Measurements from ENCODE around the gene RNF213.
"Not testable (repeated sequence)": the region's sequence is repeated elsewhere in the genome, so short reads cannot be mapped to it uniquely, and the experiment has no call there.

The RNF213 gene

DNA sequence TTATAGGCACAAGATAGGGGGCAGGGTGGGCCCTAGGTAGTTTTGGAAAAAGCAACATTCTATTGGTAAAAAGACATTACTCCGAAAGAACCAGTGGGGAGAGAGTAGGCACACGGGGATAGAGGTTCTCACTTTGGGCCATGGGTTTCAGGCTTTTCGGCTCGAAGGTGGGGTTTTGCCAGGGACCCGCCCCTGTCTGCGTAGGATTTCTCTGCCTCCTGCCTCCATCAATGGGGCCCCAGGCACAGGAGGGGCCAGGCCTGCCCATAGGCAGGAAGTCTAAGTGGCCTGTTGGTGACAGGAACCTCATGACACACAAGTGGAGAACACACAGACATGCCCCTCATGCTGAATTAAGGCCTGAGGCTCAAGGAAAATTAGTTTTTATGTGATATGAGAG lies 57.5 kb downstream of the RNF213 start:
- ATAC-seq (no peak), DNase-seq (no peak)

DNA sequence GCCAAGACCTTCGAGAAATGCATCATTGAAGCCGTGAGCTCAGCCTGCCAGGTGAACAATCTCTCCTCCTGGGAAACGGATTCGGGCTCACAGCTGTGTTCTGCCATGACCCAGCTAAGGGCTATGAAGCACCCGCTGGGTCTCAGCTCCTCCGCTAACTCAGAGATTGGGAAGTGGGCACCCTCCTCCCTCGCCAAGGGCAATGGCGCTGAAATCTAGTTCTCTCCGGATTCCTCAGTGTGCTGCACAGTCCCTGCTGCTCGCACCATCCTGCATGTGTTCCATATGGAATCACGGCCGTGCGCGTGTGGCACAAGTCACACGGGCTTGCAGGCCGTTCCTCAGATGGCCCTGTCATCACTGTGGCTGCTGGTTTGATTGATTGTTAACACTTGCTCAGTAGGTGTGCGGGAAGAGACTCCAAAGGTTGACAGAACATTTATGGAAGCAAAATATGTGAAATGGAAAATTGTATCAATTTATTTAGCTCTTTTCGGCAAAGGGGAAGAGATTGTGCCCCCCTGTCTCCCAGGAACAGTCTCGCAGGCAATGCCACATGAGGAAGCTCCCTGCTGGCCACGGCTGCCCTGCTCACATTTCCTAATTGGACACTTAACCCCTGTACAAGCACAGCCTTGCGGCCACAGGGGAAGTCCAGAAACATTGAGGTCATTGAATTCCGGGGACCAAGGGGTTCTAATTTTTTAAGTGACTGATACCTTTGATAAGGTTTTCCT lies 58.8 kb downstream of the RNF213 start:
- ATAC-seq: no peak
- DNase-seq: no peak

DNA sequence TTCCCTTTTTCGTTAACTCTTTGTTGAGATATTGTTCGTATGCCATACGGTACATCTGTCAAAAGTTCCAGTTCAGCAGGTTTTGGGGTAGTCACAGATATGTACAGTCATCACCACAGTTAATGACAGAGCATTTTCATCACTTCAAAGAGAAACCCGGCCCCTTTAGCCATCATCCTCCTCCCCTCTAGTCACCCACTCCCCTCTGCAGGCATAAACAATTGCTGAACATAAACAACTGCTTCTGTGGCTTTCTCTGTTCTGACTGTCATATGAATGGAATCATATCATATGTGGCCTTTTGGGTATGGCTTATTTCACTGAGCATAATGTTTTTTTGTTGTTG lies 59.3 kb downstream of the RNF213 start:
- no peak for DNase-seq
- ATAC-seq: no peak

DNA sequence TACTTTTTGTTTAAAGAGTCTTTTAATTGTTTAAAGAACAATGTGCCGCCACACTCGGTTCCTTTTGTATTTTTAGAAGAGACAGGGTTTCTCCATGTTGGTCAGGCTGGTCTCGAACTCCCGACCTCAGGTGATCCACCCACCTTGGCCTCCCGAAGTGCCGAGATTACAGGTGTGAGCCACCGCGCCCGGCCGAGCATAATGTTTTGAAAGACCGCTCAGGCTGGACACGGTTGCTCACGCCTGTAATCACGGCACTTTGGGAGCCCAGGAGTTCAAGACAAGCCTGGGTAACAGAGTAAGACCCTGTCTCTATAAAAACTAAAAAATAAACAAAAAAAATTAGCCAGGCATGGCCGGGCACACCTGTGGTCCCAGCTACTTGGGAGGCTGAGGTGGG lies 59.8 kb downstream of the RNF213 start:
- DNase-seq (no peak), ATAC-seq (no peak)

DNA sequence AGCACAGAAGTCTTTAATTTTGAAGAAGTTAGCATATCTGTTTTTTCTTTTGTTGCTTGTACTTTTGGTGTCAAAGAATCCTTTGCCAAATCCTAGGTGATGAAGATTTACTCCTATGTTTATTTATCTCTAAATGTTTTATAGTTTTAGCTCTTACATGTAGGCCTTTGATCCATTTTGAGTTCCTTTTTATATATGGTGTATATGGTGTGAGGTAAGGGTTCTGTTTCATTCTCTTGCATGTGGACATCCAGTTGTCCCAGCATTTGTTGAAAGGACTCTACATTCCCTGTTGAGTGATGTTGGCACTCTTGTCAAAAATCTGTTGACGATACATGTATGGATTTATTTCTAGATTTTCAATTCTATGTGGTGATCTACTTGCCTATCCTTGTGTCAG lies 62.2 kb downstream of the RNF213 start:
- DNase-seq (no peak), ATAC-seq (no peak)

DNA sequence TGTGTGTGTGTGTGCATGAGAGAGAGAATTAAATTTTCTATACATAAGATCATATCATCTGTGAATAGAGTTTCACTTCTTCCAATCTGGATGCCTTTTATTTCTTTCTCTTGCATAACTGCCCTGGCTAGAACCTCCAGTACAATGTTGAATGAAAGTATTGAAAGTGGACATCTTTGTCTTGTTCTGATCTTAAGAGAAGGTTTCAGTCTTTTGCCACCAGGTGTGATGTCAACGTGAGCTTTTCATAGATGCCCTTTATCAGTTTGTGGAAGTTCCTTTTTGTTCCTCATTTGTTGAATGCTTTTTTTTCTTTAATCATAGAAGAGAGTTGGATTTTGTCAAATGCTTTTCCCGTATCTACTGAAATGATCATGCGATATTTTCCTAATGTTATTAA lies 63.3 kb downstream of the RNF213 start:
- ATAC-seq (no peak), DNase-seq (no peak)

DNA sequence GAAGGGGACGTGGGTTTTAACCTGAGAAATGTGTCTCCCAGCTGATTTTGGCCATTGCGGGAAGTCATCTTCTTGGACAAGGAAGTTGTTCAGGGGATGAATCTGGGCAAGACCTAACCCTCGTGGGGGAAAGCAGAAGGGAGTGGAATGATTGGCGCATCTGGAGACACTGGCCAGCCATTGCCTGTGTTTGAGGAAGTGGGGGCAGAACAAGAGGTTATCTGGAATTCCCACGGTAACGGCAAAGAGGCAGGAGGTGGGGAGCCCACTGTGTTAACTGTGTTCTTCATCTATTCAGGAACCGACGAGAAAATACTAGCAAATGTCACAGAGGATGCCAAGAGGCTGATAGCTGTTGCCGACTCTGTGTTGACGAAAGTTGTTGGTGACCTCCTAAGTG lies 66.9 kb downstream of the RNF213 start:
- DNase-seq: no peak
- no peak for ATAC-seq

DNA sequence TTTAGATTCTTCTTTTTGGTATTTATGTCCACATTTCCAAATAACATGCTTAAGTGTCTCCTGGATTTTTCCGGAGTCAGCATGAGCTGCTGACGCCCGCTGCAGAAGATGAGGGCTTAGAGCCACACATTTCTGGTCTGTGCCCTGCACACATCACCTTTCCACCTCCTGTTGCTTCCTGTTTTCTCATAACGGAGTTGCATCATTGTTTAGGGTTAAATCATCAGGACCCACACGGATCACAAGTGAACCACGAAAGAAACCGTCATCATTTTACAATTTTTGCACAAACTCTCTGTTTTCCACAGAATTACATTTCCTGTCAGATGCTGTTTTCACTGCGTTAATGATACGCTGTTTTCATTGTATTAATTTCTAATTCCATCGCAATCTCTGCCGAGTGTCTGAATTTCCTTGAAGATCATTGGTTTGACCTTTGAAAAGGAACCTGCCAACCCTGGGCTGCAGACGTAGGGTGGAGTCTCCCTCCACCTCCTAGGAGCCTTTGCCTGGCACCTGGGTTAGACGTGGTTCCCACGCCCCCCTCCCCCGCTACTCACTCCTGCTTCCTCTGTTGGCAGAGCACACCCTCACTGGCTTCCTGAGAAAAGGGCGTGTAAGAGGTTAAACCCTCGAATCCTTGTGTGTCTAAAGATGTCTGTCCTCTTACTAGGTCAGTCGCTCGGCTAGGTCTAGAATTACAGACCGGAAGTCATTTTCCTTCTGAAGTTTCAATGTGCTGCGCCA lies 68.2 kb downstream of the RNF213 start:
- ATAC-seq: no peak
- no peak for DNase-seq

DNA sequence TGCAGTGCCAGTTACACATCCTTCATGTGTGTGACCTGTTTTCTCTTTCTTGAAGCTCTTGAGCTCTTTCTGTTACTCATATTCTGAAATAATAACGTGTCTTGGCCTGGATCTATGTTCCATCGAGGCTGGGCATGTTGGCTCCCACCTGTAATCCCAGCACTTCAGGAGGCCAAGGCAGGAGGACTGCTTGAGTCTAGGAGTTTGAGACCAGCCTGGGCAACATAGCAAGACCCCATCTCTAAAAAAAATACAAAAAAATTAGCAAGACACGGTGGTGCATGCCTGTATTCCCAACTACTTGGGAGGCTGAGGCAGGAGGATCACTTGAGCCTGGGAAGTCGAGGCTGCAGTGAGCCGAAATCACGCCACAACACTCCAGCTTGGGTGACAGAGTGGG lies 68.8 kb downstream of the RNF213 start:
- not testable (repeated sequence) for ATAC-seq, DNase-seq

DNA sequence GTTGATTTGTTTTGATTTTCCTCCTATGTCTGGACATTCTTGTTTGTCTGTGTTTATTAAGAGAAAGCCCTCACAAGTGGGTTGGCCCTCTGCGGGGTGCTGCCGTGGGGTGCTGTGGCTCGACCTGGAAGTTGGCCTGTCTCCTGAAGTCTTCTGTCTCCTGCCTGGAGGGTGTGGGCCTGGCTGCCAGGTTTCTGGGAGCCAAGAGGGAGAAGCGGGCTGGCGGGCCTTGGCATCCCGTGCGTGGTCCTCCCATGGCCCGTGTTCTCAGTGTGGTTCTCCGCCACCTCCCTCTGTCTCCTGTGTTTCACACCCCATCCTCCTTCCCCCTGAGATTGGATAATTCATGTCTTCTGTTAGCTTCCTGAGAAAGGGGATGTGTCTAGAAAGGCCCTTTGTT lies 69.6 kb downstream of the RNF213 start:
- ATAC-seq (no peak), DNase-seq (no peak)

DNA sequence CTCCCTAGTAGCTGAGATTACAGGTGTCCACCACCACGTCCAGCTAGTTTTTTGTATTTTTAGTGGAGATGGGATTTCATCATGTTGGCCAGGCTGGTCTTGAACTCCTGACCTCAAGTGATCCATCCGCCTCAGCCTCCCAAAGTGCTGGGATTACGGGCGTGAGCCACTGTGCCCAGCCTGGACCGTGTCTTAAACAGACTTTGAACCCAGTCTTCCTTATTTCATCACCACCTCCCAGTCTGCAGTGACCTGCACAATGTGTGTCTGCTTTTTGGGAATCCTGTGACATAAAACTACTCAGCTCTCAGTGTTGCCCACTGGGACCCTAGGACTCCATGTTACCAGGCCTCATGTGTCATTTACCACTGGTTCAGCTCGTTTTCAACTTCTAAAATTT lies 70.3 kb downstream of the RNF213 start:
- DNase-seq, ATAC-seq: not testable (repeated sequence)

DNA sequence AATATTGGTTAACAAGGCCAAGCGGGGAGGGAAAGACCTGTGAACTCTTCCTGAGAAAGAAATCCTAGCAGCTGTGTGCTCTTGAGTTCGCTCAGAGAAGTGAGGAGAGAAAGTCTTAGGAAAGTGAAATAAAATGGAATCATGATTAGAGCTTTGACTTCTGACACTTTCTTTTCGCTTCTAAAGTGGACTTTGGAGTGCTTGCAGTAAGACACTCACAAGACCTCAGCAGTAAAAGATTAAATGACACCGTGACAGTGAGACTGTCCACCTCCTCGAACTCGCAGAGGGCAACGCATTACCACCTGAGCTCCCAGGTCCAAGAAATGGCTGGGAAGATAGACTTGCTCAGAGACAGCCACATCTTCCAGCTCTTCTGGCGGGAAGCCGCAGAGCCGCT lies 71.2 kb downstream of the RNF213 start:
- ATAC-seq: no peak
- DNase-seq: no peak

DNA sequence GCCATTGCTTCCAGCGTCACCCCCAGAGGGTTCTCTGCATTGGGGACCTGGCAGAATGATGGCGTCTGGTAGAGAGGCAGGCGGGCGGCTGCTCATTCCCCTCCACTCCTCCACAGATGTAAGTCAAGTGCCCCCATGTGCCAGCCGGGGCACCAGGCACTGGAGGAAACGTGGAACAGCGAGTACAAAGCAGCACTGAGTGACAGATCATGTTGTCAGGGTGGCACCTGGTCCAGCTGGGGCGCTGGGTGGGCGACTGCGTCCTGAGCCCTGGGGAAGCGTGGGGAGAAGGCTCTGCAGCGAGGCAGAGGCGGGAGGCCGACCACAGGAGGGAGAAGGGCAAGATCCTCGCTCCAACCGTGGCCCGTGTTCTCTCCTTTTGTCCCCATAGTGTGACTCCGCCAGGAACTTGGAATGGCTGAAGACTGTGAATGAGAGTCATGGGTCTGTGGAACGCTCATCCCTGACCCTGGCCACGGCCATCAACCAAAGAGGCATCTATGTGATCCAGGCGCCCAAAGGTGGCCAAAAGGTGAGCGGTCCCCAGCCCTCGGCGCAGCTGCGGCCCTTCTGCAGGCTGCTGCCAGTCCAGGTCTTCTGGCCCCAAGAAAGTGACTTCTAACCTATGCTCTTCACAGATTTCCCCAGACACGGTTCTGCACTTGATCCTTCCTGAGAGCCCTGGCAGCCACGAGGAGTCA lies 76.7 kb downstream of the RNF213 start:
- ATAC-seq (no peak), DNase-seq (no peak)

DNA sequence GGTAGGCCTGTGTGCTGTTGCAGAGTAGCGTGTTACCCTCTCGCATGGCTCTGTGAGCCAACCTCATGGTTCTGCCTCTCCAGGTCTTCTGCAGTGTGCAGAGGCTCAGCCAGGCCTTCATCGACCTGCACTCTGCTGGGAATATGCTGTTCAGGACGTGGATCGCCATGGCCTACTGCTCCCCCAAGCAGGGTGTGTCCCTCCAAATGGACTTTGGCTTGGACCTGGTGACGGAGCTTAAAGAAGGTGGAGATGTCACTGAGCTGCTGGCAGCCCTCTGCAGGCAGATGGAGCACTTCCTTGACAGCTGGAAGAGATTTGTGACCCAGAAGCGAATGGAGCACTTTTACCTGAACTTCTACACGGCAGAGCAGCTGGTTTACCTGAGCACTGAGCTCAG lies 78.5 kb downstream of the RNF213 start:
- no peak for ATAC-seq
- DNase-seq: no peak

DNA sequence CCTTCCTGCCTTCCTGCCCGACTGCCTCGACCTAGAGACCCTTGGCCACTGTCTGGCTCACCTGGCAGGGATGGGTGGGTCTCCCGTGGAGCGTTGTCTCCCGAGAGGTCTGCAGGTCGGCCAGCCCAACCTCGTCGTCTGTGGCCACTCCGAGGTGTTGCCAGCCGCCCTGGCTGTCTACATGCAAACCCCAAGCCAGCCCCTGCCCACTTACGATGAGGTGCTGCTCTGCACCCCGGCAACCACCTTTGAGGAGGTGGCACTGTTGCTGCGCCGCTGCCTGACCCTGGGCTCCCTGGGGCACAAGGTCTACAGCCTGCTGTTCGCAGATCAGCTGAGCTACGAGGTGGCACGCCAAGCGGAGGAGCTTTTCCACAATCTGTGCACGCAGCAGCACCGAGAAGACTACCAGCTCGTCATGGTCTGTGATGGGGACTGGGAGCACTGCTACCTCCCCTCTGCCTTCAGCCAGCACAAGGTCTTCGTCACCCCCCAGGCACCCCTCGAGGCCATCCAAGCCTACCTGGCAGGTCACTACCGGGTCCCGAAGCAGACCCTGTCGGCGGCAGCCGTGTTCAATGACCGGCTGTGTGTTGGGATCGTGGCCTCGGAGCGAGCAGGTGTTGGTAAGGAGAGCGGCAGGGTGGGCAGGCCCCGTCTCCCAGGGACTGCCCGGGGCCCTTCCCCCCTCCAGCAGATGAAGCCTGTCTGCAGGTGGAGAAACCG lies 79.2 kb downstream of the RNF213 start:
- peak; percentile 43 for ATAC-seq
- no peak for DNase-seq

DNA sequence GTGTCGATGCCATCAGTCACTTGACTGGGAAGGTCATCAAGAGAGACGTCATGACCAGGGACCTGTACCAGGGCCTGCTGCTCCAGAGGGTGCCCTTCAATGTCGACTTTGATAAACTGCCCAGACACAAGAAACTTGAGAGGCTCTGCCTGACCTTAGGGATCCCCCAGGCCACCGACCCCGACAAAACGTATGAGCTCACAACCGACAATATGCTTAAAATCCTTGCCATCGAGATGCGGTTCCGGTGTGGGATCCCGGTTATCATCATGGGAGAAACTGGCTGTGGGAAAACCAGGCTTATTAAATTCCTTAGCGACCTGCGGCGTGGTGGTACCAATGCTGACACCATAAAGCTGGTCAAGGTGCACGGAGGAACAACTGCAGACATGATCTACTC lies 84.7 kb downstream of the RNF213 start:
- no peak for ATAC-seq
- DNase-seq: no peak

DNA sequence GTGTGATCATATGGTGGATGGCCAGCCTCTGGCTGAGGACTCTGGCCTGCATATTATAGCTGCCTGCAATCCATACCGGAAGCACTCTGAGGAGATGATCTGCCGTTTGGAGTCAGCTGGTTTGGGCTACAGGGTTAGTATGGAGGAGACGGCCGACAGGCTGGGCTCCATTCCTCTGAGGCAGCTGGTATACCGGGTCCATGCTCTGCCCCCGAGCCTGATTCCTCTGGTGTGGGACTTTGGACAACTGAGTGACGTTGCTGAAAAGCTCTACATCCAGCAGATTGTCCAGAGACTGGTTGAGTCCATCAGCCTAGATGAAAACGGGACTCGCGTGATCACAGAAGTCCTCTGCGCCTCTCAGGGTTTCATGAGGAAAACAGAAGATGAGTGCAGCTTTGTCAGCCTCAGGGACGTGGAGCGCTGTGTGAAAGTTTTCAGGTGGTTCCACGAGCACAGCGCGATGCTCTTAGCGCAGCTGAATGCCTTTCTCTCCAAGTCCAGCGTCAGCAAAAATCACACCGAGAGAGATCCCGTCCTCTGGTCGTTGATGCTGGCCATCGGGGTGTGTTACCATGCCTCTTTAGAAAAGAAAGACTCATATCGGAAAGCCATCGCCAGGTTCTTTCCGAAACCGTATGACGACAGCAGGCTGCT lies 85.3 kb downstream of the RNF213 start:
- ATAC-seq: no peak
- DNase-seq: no peak

DNA sequence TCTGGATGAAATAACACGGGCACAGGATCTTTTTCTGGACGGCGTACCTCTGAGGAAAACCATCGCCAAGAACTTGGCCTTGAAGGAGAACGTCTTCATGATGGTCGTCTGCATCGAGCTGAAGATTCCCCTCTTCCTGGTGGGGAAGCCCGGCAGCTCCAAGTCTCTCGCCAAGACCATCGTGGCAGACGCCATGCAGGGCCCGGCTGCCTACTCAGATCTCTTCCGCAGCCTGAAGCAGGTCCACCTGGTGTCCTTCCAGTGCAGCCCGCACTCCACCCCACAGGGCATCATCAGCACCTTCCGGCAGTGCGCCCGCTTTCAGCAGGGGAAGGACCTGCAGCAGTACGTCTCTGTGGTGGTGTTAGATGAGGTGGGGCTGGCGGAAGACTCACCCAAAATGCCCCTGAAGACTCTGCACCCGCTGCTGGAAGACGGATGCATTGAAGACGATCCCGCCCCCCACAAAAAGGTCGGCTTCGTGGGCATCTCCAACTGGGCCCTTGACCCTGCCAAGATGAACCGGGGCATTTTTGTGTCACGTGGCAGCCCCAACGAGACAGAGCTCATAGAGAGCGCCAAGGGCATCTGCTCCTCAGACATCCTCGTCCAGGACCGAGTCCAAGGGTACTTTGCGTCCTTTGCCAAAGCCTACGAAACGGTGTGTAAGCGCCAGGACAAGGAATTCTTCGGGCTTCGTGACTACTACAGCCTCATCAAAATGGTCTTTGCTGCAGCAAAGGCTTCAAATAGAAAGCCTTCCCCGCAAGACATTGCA lies 86.0 kb downstream of the RNF213 start:
- DNase-seq: no peak
- ATAC-seq: no peak

DNA sequence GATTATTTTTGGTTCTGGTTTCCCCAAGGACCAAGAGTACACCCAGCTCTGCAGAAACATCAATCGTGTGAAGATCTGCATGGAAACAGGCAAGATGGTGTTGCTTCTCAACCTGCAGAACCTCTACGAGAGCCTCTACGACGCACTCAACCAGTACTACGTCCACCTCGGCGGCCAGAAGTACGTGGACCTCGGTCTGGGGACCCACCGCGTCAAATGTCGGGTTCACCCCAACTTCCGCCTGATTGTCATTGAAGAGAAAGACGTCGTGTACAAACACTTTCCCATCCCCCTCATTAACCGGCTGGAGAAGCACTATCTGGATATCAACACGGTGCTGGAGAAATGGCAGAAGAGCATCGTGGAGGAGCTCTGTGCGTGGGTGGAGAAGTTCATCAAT lies 86.9 kb downstream of the RNF213 start:
- ATAC-seq: no peak
- DNase-seq: no peak

DNA sequence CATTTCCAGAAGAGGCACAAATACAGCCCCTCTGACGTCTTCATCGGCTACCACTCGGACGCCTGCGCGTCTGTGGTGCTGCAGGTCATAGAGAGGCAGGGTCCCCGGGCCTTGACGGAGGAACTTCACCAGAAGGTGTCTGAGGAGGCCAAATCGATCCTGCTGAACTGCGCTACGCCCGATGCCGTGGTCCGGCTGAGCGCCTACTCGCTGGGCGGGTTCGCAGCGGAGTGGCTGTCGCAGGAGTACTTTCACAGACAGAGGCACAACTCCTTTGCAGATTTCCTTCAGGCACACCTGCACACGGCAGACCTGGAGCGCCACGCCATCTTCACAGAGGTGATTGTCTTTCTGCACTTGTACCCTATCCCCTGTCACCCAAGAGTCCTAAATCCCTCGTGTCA lies 87.3 kb downstream of the RNF213 start:
- ATAC-seq: no peak
- DNase-seq: no peak

DNA sequence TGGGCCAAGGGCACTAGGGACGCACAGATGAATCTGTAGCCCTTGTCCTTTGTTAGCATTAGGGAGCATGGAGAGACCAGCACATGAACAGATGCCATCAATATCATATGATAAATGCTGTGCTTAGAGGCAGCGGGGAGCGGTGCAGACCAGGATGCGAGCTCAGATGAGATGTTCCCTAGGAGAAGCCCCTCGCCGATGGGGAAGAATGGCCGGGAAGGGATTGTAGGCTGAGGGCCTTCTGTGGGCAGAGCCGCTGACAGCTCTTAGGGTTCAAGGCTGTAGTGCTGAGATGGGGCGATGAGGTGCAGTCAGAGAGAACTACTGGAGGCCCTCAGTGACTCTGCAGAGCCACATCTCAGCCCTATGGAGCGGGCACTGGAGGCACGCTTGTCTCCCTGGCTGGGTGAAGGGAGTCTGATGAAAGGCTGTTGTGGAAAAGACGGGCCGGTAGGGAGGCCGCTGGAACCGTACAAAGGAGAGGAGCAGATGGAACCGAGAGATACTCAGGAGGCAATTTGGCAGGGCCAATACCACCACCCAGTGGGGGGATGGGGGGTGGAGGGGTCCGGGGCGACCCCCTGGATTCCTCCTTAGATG lies 88.0 kb downstream of the RNF213 start:
- DNase-seq (no peak), ATAC-seq (no peak)
